HG02981 (cell line): ENCODE measurements around the gene GLMP.

Source experiments
- ATAC-seq: cut with Tn5 transposase; IDR thresholded peaks from one replicate; pipeline ENCODE4 v1.9.1; 2021; ENCODE audit warnings: mild to moderate bottlenecking, moderate library complexity; ENCODE audit not compliant: unreplicated experiment

The GLMP gene

GRCh38 chr1:156289857-156290256 lies 5.6 kb downstream of the GLMP start:
- ATAC-seq = no peak

GRCh38 chr1:156286061-156286460 lies 9.4 kb downstream of the GLMP start:
- ATAC-seq = no peak

GRCh38 chr1:156285437-156285836 lies 10.0 kb downstream of the GLMP start:
- no peak for ATAC-seq

GRCh38 chr1:156284757-156285156 lies 10.7 kb downstream of the GLMP start:
- ATAC-seq = no peak

GRCh38 chr1:156284112-156284511 lies 11.4 kb downstream of the GLMP start, which contains the start of gene TMEM79:
TMEM79 (plus strand) TSS chr1:156284325; CDS start chr1:156285227, 902 bp downstream.
- ATAC-seq = no peak

- ATAC-seq = no peak
Measured at GRCh38 chr1:156283521-156283920, 12.0 kb downstream of the GLMP start.

GRCh38 chr1:156282479-156283222 lies 12.8 kb downstream of the GLMP start, which contains the start of gene SMG5:
SMG5 (minus strand) TSS chr1:156282825; CDS start chr1:156282680, 145 bp downstream.
- peak; percentile 78 for ATAC-seq

GRCh38 chr1:156281693-156282478 lies 13.6 kb downstream of the GLMP start:
- ATAC-seq = peak; percentile 3

- peak; percentile 37 for ATAC-seq
Measured at GRCh38 chr1:156281281-156281680, 14.2 kb downstream of the GLMP start.

GRCh38 chr1:156279837-156280236 lies 15.6 kb downstream of the GLMP start:
- no peak for ATAC-seq

GRCh38 chr1:156276966-156277381 lies 18.5 kb downstream of the GLMP start:
- ATAC-seq = no peak

GRCh38 chr1:156276532-156276931 lies 18.9 kb downstream of the GLMP start:
- no peak for ATAC-seq

- no peak for ATAC-seq
Measured at GRCh38 chr1:156270314-156270713, 25.2 kb downstream of the GLMP start.

- ATAC-seq = no peak
Measured at GRCh38 chr1:156268336-156268735, 27.1 kb downstream of the GLMP start.

- no peak for ATAC-seq
Measured at GRCh38 chr1:156266051-156266450, 29.4 kb downstream of the GLMP start.

GRCh38 chr1:156263288-156263655 lies 32.2 kb downstream of the GLMP start:
- ATAC-seq = no peak

- ATAC-seq = no peak
Measured at GRCh38 chr1:156262461-156263287, 32.8 kb downstream of the GLMP start.

GRCh38 chr1:156260896-156261295 lies 34.6 kb downstream of the GLMP start:
- ATAC-seq = no peak

- ATAC-seq = no peak
Measured at GRCh38 chr1:156259805-156260204, 35.7 kb downstream of the GLMP start.

GRCh38 chr1:156258859-156259258 lies 36.6 kb downstream of the GLMP start:
- ATAC-seq = no peak

GRCh38 chr1:156257711-156258110 lies 37.8 kb downstream of the GLMP start:
- ATAC-seq = no peak
